Stimulated activated naive CD8-positive, alpha-beta T cell treated with anti-CD3 and anti-CD28 coated beads, Interleukin-15, amount 100 ng/mL, for 72 hours (primary cell): Measurements from ENCODE around the gene TAP1.

Experiments used
- ATAC-seq: fragments of 150-1000 bp; cut with Tn5 transposase; 2 replicates; pipeline ENCODE4 v1.10.0; 2021; ENCODE audit warnings: mild to moderate bottlenecking, moderate library complexity
- DNase-seq, 2 donors: peaks; one replicate each; pipeline ENCODE4 v3.0.0; 2021 to 2022
- H3K27ac Mint-ChIP-seq, 2 donors: one replicate each; pipeline ENCODE4 v1.8.0; 2022; ENCODE audit warnings: mild to moderate bottlenecking in 2 of 2, mixed read lengths in 2 of 2, moderate library complexity in 2 of 2
- H3K27me3 Mint-ChIP-seq: one replicate; pipeline ENCODE4 v1.8.0; 2022; ENCODE audit warnings: mixed read lengths
- H3K4me1 Mint-ChIP-seq: one replicate; pipeline ENCODE4 v1.8.0; 2022; ENCODE audit warnings: mild to moderate bottlenecking, mixed read lengths
- H3K4me3 Mint-ChIP-seq, 2 donors: one replicate each; pipeline ENCODE4 v1.8.0; 2022; ENCODE audit warnings: mild to moderate bottlenecking in 2 of 2, mixed read lengths in 2 of 2, moderate library complexity in 1 of 2
- H3K9me3 Mint-ChIP-seq, 2 donors: one replicate each; pipeline ENCODE4 v1.8.0; 2022; ENCODE audit warnings: mixed read lengths in 2 of 2

TAP1 gene

GRCh38 chr6:32851025-32851424, 2.5 kb downstream of the TAP1 start:
- ATAC-seq = no peak
- DNase-seq = no peak
- H3K27ac Mint-ChIP-seq = peak overlapping the region; percentile 49 to 87
- peaks cover 70% of the 10 kb centered on the region for H3K4me1 Mint-ChIP-seq
- H3K4me3 Mint-ChIP-seq = peak overlapping the region; percentile 99
- H3K9me3 Mint-ChIP-seq = no peaks in the 10 kb centered on the region
- no peaks in the 10 kb centered on the region for H3K27me3 Mint-ChIP-seq

- H3K9me3 Mint-ChIP-seq = no peaks in the 10 kb centered on the region
- peaks cover 68% of the 10 kb centered on the region for H3K4me1 Mint-ChIP-seq
- H3K27ac Mint-ChIP-seq = peak overlapping the region; percentile 72 to 84
- ATAC-seq = no peak
- DNase-seq = no peak
- H3K4me3 Mint-ChIP-seq = peak overlapping the region; percentile 63 to 93
- H3K27me3 Mint-ChIP-seq = no peaks in the 10 kb centered on the region
Measured at GRCh38 chr6:32849126-32849525, 4.4 kb downstream of the TAP1 start.

- no peak for DNase-seq
- H3K27me3 Mint-ChIP-seq = no peaks in the 10 kb centered on the region
- no peak for ATAC-seq
- peak overlapping the region in 1 of 2 donors; percentile 70 for H3K27ac Mint-ChIP-seq
- peaks cover 70% of the 10 kb centered on the region for H3K4me1 Mint-ChIP-seq
- H3K4me3 Mint-ChIP-seq = peak overlapping the region; percentile 63 to 93
- H3K9me3 Mint-ChIP-seq = no peaks in the 10 kb centered on the region
Measured at GRCh38 chr6:32847795-32848194, 5.7 kb downstream of the TAP1 start.

- ATAC-seq (no peak), DNase-seq (no peak)
- Mint-ChIP-seq H3K9me3 (no peaks in the 10 kb centered on the region), H3K27me3 (no peaks in the 10 kb centered on the region), H3K27ac (peak overlapping the region; percentile 34 to 57), H3K4me1 (peaks cover 77% of the 10 kb centered on the region), H3K4me3 (peak overlapping the region; percentile 63 to 93)
Measured at GRCh38 chr6:32847004-32847403, 6.5 kb downstream of the TAP1 start.

DNA sequence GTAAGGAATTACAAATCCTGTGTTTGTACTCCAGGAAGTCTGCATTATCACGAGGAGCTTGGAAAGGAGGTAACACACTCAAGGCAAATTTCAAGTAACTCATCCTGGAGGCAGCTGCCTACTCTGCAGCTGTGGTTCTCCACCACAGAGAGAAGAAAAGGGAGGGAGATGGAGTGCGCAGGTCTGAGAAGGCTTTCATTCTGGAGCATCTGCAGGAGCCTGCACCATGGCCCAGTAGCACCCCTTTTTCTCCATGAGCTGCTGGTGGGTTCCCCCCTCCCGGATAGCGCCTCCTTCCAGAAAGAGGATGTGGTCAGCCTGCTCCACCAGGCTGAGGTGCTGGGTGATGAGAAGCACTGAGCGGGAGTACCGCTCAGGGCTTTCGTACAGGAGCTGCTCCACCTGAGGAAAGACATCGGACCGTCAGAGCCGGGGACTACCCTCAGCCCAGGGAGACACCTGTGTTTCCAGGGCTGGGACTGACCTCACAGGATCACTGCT, 8.1 kb downstream of the TAP1 start:
- Mint-ChIP-seq H3K4me1 (peaks cover 77% of the 10 kb centered on the region), H3K9me3 (no peaks in the 10 kb centered on the region), H3K27me3 (no peaks in the 10 kb centered on the region), H3K27ac (peak overlapping the region; percentile 99 to 100), H3K4me3 (peak overlapping the region; percentile 93 to 96)
- ATAC-seq = peak; percentile 30
- DNase-seq = peak; percentile 46 to 68

DNA sequence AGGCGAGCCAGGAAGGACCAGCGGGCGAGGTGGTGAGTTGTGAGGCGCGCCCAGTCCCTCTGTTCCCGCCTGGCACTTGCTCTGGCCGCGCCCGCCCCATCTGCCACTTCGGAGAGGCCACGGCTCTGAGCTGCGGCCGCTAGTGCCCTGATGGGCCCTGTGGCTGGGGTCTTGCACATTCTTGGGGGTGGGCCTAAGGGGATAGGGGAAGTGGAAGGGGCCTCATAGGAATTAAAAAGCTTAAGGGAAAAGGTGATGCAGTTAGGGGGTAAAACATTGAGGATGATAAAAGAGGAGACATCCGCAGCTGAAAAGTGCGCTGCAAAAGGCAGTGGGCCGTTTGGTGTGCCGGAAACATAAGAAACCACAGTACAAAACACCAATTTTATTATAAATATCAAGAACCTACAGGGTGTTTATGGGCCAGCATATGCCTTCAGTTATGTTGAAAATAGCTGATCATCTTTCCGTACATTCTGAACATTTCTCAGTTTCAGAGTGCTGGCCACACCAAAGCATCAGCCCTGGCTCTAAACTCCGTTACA, 8.6 kb downstream of the TAP1 start:
- no peak for DNase-seq
- Mint-ChIP-seq H3K9me3 (no peaks in the 10 kb centered on the region), H3K4me3 (peak overlapping the region; percentile 93 to 96), H3K27ac (peak overlapping the region; percentile 99 to 100), H3K27me3 (no peaks in the 10 kb centered on the region), H3K4me1 (peaks cover 77% of the 10 kb centered on the region)
- peak; percentile 5 for ATAC-seq

- no peaks in the 10 kb centered on the region for H3K9me3 Mint-ChIP-seq
- no peaks in the 10 kb centered on the region for H3K27me3 Mint-ChIP-seq
- peak within 1 kb of the TSS; percentile 99 to 100 for H3K27ac Mint-ChIP-seq
- peak within 1 kb of the TSS; percentile 93 to 96 for H3K4me3 Mint-ChIP-seq
- ATAC-seq = peak; percentile 84
- peaks cover 77% of the 10 kb centered on the region for H3K4me1 Mint-ChIP-seq
- peak; percentile 95 to 97 for DNase-seq
Measured at GRCh38 chr6:32843979-32844838, 9.3 kb downstream of the TAP1 start, which contains the start of gene PSMB8. Gene PSMB8 (minus strand): TSS chr6:32844047. CDS start chr6:32843996, 51 bp downstream.

DNA sequence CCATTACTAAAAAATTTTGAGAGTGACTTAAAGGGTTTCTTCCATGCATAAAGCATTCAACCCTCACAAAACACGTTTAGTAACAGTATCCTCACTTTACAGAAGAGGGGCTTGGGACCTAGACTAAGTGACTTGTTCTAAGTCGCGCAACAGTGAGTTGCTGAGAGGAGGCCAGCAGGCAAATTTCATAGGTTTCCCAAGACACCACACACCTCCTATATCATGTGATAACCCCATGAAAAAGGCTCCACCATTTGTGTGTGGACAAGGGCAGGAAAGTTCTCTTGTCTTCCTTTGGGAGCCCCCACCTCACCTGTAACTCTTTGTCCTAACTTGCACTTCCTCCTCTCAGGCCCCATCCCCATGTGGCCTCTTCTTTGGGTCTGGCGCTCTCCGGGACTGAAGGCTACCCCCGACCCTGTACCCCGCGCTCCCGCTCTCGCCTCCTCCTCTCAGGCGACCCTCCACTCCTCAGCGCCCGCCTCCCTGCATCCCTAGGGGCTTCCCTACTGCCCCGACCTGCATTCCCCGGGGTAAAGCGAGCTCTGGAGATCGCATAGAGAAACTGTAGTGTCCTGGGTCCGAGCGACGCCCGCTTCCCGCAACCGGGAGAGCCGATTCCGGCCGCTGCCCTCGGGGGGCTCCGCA, 10.0 kb downstream of the TAP1 start:
- peak overlapping the region; percentile 93 to 96 for H3K4me3 Mint-ChIP-seq
- H3K27me3 Mint-ChIP-seq = no peaks in the 10 kb centered on the region
- H3K9me3 Mint-ChIP-seq = no peaks in the 10 kb centered on the region
- ATAC-seq (no peak), DNase-seq (no peak)
- H3K4me1 Mint-ChIP-seq = peaks cover 73% of the 10 kb centered on the region
- H3K27ac Mint-ChIP-seq = peak overlapping the region; percentile 99 to 100

DNA sequence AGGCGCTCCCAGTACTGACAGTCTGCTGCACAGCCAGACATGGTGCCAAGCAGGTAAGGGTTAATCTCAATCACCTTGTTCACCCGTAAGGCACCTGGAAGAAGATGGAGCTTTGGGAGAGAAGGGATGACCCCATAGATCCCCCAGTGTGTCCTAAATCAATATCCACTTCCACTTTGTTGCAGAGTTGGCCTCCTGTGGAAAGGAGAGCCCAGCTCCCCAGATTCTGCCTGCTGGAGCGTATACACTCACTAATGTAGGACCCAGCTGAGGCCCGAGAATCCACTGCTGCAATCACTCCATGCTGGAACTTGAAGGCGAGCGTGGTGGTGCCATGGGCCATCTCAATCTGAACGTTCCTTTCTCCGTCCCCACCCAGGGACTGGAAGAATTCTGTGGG, 10.8 kb downstream of the TAP1 start:
- no peak for ATAC-seq
- peak overlapping the region; percentile 93 to 96 for H3K4me3 Mint-ChIP-seq
- H3K4me1 Mint-ChIP-seq = peaks cover 65% of the 10 kb centered on the region
- H3K27me3 Mint-ChIP-seq = no peaks in the 10 kb centered on the region
- H3K9me3 Mint-ChIP-seq = no peaks in the 10 kb centered on the region
- H3K27ac Mint-ChIP-seq = peak overlapping the region; percentile 99 to 100
- DNase-seq = no peak

- DNase-seq (no peak), ATAC-seq (no peak)
- peak overlapping the region; percentile 93 to 96 for H3K4me3 Mint-ChIP-seq
- no peaks in the 10 kb centered on the region for H3K9me3 Mint-ChIP-seq
- peak overlapping the region; percentile 86 to 89 for H3K27ac Mint-ChIP-seq
- H3K27me3 Mint-ChIP-seq = no peaks in the 10 kb centered on the region
- H3K4me1 Mint-ChIP-seq = peaks cover 64% of the 10 kb centered on the region
Measured at GRCh38 chr6:32842021-32842650, 11.4 kb downstream of the TAP1 start.

- peaks cover 63% of the 10 kb centered on the region for H3K4me1 Mint-ChIP-seq
Measured at GRCh38 chr6:32840604-32841246, 12.8 kb downstream of the TAP1 start.

DNA sequence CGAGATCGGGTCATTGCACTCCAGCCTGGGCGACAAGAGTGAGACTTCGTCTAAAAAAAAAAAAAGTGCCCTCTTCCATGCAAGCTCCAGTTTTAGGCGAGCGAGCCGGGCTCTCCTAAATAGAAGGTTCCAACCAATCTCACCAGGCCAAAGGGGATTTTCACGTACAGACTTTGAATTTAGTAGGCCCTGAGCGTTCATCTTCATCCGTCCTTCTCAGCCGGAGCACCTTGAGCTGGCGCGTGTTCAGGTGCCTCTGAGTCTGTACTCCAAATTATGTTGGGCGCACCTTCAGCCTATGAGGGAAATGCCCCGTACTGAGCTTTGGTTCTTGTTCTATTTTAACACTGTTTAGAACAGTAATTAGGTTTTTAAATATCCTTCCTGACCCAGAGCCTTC, 14.1 kb downstream of the TAP1 start:
- Mint-ChIP-seq H3K4me3 (peak overlapping the region in 1 of 2 donors; percentile 4), H3K27me3 (no peaks in the 10 kb centered on the region), H3K4me1 (peaks cover 72% of the 10 kb centered on the region), H3K27ac (peak overlapping the region in 1 of 2 donors; percentile 44), H3K9me3 (no peaks in the 10 kb centered on the region)
- ATAC-seq (no peak), DNase-seq (no peak)

More at GRCh38 chr6:32840604-32841246, 12.8 kb downstream of the TAP1 start:
- DNase-seq (peak; percentile 51 to 54), ATAC-seq (no peak)
- Mint-ChIP-seq H3K4me3 (peak overlapping the region; percentile 93 to 96), H3K27ac (peak overlapping the region; percentile 86 to 92), H3K9me3 (no peaks in the 10 kb centered on the region), H3K27me3 (no peaks in the 10 kb centered on the region)

GRCh38 chr6:32838114-32838958, 15.2 kb downstream of the TAP1 start, which contains the start of gene TAP2:
Gene TAP2 (minus strand): TSS chr6:32838739. CDS start chr6:32838233, 506 bp downstream.
- peaks cover 82% of the 10 kb centered on the region for H3K4me1 Mint-ChIP-seq
- H3K27me3 Mint-ChIP-seq = no peaks in the 10 kb centered on the region
- DNase-seq (peak; percentile 98), ATAC-seq (peak; percentile 92)
- H3K4me3 Mint-ChIP-seq = peak within 1 kb of the TSS; percentile 79 to 86
- no peaks in the 10 kb centered on the region for H3K9me3 Mint-ChIP-seq
- peak within 1 kb of the TSS; percentile 94 for H3K27ac Mint-ChIP-seq

GRCh38 chr6:32837651-32838113, 15.8 kb downstream of the TAP1 start:
- ATAC-seq = no peak
- H3K4me3 Mint-ChIP-seq = peak overlapping the region; percentile 79 to 86
- H3K27me3 Mint-ChIP-seq = no peaks in the 10 kb centered on the region
- no peaks in the 10 kb centered on the region for H3K9me3 Mint-ChIP-seq
- H3K27ac Mint-ChIP-seq = peak overlapping the region; percentile 29 to 94
- DNase-seq = no peak
- H3K4me1 Mint-ChIP-seq = peaks cover 86% of the 10 kb centered on the region
